ENCODE results near the gene METAP1.

METAP1 gene

DNA sequence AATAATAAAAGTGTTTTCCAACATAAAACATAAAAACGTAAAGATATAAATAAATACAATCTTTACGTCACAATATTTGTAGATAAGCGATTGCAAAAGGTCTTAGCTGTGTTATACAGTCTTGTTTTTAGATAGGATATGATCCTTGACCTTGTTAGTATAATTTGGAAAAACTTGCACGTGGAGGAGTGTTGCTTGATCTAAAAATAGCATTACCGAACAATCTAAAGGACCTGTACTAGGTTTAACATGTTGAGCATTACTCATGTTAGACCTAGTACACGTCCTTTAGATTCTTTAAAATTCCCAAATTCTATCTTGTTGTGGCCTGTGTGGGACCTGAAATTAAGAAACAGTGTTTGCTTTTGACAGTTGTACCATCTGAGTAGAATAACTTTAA lies 1.6 kb downstream of the METAP1 start:
- H3K27me3 ChIP-seq (ENCODE audit: insufficient read depth, poor library complexity, severe bottlenecking), result no peaks in the 10 kb centered on the region
- DNase-seq (ENCODE audit: low read depth in 1 of 2, low spot score in 1 of 2), result no peak
- TF ChIP-seq GABPA (IDR thresholded peaks at IDR 0.05; ENCODE audit: low read depth) (no peak), CTCF (IDR thresholded peaks at IDR 0.05; ENCODE audit: insufficient read depth, low read length) (no peak), POLR2AphosphoS5 (IDR thresholded peaks at IDR 0.05; ENCODE audit: low read depth) (no peak), SPI1 (IDR thresholded peaks at IDR 0.05; ENCODE audit: borderline replicate concordance, low read depth) (no peak), REST (IDR thresholded peaks at IDR 0.05; ENCODE audit: insufficient replicate concordance, low read depth) (no peak)
- H3K4me3 ChIP-seq (replicated peaks; ENCODE audit: insufficient read depth, low read length), result peak overlapping the region; percentile 88; the same call in 1 of the 2 replicates
- no peak overlapping the region for H3K27ac ChIP-seq (replicated peaks)

DNA sequence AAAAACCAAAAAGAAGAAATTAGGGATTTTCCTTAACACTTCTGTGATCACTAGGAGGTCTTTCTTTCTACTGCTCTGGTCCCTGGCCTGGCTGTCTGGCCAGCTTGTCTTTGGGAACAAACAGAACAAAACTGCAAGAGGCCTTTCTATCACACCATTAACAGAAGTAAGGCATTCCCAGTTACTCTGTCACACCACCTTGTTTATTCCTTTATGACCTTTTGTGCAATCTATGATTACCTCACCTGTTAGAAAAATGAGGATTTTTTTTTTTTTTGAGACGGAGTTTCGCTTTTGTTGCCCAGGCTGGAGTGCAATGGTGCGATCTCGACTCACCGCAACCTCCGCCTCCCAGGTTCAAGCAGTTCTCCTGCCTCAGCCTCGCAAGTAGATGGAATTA lies 3.0 kb downstream of the METAP1 start:
- TF ChIP-seq SPI1 (IDR thresholded peaks at IDR 0.05; ENCODE audit: borderline replicate concordance, low read depth), result no peak
- no peak for TF ChIP-seq REST (IDR thresholded peaks at IDR 0.05; ENCODE audit: insufficient replicate concordance, low read depth)
- TF ChIP-seq GABPA (IDR thresholded peaks at IDR 0.05; ENCODE audit: low read depth), result no peak
- no peak for TF ChIP-seq POLR2AphosphoS5 (IDR thresholded peaks at IDR 0.05; ENCODE audit: low read depth)
- no peak for TF ChIP-seq CTCF (IDR thresholded peaks at IDR 0.05; ENCODE audit: insufficient read depth, low read length)
- H3K27me3 ChIP-seq (ENCODE audit: insufficient read depth, poor library complexity, severe bottlenecking), result no peaks in the 10 kb centered on the region
- no peak overlapping the region for H3K4me3 ChIP-seq (replicated peaks; ENCODE audit: insufficient read depth, low read length)
- no peak for DNase-seq (ENCODE audit: low read depth in 1 of 2, low spot score in 1 of 2)
- H3K27ac ChIP-seq (replicated peaks), result no peak overlapping the region

GRCh38 chr4:99002279-99002678 lies 6.8 kb downstream of the METAP1 start:
- Histone ChIP-seq H3K27me3 (ENCODE audit: insufficient read depth, poor library complexity, severe bottlenecking) (no peaks in the 10 kb centered on the region), H3K27ac (replicated peaks) (no peak overlapping the region), H3K4me3 (replicated peaks; ENCODE audit: insufficient read depth, low read length) (no peak overlapping the region)
- TF ChIP-seq REST (IDR thresholded peaks at IDR 0.05; ENCODE audit: insufficient replicate concordance, low read depth) (no peak), CTCF (IDR thresholded peaks at IDR 0.05; ENCODE audit: insufficient read depth, low read length) (no peak), POLR2AphosphoS5 (IDR thresholded peaks at IDR 0.05; ENCODE audit: low read depth) (no peak), SPI1 (IDR thresholded peaks at IDR 0.05; ENCODE audit: borderline replicate concordance, low read depth) (no peak), GABPA (IDR thresholded peaks at IDR 0.05; ENCODE audit: low read depth) (no peak)
- no peak for DNase-seq (ENCODE audit: low read depth in 1 of 2, low spot score in 1 of 2)
